ENCODE data around the gene SPATA31A6.
"Not testable (repeated sequence)": the region's sequence is repeated elsewhere in the genome, so short reads cannot be mapped to it uniquely, and the experiment has no call there.

Gene SPATA31A6

DNA sequence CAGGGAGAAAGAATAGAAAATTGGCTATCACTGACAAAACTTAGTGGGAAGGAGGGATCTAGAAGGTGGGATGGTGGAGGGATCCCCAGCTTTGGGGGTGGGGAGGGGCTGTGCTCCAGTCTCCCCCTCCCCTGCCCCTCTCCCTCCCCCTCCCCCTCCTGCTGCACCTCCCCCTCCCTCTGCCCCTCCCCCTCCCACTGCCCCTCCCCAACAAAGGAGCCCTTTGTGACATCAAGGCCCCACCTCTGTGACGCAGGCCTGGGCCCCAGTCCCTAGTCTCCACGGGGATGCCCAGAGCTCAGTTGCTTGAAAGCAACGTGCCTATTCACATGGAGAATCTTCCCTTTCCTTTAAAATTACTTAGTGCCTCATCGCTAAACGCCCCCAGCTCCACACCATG is at the start of gene SPATA31A6:
Gene SPATA31A6, plus strand, starts transcription at position 301 of the 400 bp plus-strand sequence. Its CDS starts 29 bp downstream, at position 330.
- not testable (repeated sequence) for DNase-seq

DNA sequence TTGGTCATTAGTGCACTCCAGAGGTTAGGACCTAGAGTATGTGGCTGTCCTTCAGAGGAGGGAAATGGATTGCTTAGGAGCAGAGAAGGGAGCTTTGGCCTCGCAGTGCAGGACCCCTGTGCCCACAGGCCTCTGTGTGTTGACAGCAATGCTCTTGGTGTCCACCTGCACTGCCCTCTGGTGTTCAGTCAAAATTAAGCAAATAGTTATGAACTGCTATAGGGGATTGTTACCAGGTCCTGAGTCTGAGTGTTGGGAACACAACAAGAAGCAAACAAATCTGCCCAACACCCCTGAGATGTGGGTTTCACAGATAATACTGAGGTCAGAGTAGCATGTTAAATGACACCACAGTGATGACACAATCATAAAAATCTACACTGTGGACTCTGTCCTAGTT is 23.2 kb upstream of the SPATA31A6 start:
- not testable (repeated sequence) for DNase-seq

DNA sequence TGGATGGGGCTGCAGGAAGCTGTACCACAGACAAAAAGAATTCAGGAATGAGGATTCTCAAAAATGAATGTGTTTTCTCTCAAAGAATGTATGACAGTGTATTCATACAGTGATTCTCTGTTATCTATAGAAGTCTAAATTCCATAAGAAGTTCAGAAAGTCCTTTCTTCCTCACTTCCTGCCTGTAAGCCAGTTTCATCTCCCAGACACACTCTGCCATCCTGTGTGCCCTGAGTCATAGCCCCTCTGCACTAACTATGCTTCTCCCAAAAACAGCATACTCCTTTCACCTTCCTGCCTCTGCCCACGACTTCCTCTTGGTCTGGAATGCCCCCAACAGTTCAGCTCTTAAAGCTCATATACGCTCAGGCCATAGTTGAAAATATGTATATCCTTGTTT is 36.4 kb downstream of the SPATA31A6 start:
- DNase-seq = not testable (repeated sequence)

DNA sequence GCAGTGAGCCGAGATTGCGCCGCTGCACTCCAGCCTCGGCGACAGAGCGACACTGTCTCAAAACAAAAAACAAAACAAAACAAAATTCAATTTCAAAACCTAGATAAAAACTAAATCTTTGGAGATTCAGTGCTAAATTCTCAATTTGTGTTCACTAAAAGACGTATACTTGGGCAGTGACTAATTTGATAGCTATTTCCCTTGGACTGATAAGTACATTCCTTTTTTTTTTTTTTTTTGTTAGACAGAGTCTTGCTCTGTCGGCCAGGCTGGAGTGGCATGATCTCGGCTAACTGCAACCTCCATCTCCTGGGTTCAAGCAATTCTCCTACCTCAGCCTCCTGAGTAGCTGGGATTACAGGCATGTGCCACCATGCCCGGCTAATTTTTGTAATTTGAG is 39.8 kb downstream of the SPATA31A6 start:
- not testable (repeated sequence) for DNase-seq

DNA sequence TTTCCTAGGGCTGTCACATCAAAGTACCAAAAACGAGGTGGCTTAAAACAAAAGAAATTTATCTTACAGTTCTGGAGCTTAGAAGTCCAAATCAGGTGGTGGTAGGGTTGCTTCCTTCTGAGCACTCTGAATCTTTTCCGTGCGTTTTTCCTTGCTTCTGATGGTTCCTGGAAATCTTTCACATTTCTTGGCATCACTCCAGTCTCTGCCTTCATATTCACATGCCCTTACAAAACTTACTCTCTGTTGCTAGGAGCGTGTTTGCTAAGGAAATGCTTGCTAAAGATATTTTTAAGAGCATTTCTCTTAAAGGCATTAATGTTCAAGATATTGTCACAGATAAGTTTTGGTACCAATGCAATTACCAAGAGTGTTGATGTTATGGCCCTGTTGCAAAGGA is 49.6 kb downstream of the SPATA31A6 start:
- DNase-seq = not testable (repeated sequence)

DNA sequence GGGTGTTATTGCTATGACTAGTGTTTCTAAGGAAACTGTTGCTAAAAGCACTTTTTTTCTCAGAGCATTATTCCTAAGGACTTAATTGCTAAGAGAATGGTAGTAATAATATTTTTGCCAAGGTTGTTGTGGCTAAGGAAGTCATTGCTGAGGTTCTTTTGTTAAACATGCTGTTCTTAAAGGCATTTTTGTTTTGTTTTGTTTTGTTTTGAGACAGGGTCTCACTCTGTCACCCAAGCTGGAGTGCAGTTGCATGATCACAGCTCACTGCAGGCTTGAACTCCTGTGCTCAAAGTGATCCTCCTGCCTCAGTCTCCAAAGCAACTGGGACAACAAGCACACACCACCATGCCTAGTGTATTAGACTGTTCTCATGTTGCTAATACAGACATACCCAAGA is 51.2 kb downstream of the SPATA31A6 start:
- DNase-seq = not testable (repeated sequence)

DNA sequence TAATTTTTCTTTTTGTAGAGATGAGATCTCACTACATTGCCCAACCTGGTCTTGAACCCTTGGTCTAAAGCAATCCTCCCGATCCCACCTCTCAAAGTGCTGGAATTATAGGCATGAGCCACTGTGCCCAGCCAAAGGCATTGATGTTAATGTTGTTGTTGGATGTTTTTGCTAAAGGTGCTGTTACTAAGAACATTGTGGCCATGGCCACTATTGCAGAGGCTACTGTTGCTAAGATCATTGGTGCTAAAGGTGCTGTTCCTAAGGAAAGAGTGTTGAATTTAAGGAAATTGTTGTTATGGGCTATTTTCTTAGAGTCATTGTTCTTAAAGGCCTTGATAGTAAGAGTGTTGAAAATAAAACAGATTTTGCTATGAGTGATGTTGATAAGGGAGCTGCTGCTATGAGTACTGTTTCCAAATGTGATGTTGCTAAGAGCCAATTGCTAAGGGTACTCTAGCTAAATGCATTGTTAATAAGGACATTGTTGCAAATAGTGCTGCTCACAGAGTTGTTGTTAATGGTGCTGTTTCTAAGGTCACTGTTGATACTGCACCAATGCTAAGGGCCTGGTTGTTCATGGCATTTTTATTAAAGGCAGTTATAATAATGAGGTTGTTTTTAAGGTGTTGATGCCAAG is 52.0 kb downstream of the SPATA31A6 start:
- DNase-seq = not testable (repeated sequence)

DNA sequence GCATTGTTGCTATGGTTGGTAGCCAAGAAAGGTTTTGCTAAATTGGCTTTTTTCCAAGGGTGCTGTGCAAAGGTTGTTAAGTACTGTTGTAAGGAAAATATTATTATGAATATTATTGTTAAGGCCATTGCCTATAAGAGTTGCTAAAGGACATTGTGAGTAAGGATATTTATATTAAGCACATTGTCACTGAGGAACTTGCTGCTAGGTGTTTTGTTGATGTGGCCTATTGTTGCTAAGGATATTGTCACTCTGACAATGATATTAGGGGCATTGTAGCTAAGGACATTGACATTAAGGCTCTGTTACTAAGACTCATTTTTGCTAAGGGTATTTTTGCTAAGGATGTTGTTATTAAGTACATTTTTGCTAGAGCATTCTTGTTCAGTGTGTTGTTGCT is 52.6 kb downstream of the SPATA31A6 start:
- DNase-seq = not testable (repeated sequence)

DNA sequence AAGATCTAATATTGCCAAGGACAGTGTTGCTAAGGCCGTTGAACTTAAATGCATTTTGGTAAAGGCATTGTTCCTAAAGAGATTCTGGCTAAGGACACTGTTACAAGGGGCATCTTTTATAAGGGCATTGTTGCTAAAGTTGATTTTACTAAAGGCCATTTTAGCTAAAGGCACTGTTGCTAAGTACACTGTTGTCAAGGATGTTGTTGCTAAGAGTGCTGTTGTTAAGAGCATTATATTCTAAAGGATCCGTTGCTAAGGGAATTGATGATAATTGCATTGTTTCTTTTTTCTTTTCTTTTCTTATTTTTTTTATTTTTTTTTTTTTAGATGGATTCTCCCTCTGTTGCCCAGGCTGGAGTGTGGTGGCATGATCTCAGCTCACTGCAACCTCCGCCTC is 53.9 kb downstream of the SPATA31A6 start:
- DNase-seq = not testable (repeated sequence)

DNA sequence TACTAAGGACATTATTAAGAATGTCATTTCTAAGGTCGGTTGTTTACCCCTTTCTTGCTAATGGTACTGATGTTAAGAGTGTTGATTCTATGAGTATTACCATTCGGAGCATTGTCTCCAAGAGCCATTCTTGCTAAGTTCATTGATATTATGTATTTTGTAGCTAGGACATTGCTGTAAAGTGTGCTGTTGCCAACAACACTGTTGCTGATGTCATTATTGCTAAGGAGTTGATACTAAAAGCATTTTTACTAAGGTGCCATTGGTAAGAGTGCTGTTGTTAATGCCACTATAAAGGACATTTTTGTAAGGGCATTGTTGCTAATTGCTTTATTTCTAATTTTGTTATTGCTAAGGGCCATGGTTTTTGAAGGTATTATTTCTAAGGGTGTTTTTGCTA is 55.4 kb downstream of the SPATA31A6 start:
- DNase-seq = not testable (repeated sequence)

All from NCI-H82 (cell line).